HG03045 (cell line): ENCODE results near the gene MYL3.
"Not testable (repeated sequence)": the region's sequence is repeated elsewhere in the genome, so short reads cannot be mapped to it uniquely, and the experiment has no call there.

Source experiments
- ATAC-seq: cut with Tn5 transposase; IDR thresholded peaks from one replicate; pipeline ENCODE4 v1.9.1; 2021; ENCODE audit warnings: mild to moderate bottlenecking, moderate library complexity; ENCODE audit not compliant: unreplicated experiment

MYL3 gene

DNA sequence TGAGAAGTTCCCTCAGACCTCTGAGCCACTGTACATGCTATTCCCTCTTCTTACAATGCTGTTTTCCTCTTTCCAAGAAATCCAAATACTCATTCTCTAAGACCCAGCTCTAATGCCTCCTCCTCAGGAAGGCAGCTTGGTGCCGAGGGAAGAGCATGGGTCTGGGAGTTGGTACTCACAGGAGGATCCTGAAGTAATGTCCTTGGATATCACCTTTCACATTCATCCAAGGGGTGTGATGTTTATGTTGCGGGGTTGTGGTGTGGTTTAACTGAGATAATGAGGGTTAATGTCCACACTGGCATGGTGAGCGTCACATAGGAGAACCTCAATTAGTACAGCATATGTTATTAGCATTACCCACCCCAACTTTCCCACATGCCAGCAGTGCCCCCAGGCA, 31.9 kb downstream of the MYL3 start:
- ATAC-seq = no peak

- no peak for ATAC-seq
Measured at GRCh38 chr3:46830801-46831200, 32.4 kb downstream of the MYL3 start.

DNA sequence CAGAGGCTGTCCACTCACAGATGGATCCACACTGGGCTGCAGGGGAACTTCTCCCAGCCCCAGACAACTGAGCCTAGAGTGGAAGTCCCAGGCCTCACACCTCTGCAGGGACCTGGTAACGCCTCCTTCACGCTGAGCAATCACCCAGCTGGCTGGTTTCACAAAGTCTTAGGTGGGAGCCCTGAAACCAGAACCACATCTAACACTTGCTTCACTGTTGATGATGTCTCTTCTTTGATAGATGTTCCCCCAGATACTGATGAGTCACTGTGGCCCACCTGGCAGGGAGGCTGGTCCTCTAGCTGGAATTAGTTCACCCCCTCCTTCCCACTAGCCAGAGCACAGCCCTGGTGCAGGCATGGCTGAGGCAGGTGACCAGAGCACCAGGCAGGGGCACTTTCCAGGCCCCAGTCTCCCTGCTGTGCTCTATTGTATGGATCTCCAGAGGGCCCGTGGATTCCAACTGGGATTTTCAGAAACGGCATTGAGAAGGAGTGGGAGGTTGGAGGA, 33.5 kb downstream of the MYL3 start:
- peak; percentile 55 for ATAC-seq

DNA sequence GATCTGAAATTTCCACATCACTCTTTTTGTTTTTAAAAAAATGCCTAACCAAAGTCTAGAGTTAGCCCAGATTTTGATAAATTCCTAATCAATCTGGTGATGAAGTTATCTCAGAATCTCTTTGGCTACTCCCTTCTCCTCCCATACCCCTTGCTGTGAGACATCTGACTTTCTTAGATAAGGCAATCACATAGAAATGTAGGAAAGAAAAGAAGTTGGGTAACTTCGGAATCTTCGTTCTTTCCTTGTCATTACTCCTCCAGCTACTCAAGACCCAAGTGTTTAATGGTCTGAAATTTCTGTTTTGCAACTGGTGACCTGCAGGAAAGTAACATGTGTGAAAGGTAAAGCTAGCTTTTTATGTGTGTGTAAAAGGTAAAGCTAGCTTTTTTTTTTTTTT, 37.8 kb downstream of the MYL3 start:
- ATAC-seq = no peak

GRCh38 chr3:46824211-46824970, 38.9 kb downstream of the MYL3 start:
- no peak for ATAC-seq

DNA sequence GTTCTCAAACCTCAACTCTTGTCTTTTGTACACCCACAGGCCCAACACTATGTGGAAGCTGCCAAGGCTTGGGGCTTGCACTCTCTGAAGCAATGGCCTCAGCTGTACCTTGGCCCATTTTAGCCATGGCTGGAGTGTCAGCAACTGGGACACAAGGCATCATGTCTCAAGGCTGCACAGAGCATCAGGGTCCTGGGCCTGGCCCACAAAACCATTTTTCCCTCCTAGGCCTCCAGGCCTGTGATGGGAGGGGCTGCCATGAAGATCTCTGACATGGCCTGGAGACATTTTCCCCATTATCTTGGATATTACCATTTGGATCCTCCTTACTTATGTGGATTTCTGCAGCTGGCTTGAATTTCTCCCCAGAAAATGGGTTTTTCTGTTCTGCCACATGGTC, 39.9 kb downstream of the MYL3 start:
- not testable (repeated sequence) for ATAC-seq

- no peak for ATAC-seq
Measured at GRCh38 chr3:46821553-46821952, 41.7 kb downstream of the MYL3 start.

- ATAC-seq = no peak
Measured at GRCh38 chr3:46820852-46821251, 42.4 kb downstream of the MYL3 start.

DNA sequence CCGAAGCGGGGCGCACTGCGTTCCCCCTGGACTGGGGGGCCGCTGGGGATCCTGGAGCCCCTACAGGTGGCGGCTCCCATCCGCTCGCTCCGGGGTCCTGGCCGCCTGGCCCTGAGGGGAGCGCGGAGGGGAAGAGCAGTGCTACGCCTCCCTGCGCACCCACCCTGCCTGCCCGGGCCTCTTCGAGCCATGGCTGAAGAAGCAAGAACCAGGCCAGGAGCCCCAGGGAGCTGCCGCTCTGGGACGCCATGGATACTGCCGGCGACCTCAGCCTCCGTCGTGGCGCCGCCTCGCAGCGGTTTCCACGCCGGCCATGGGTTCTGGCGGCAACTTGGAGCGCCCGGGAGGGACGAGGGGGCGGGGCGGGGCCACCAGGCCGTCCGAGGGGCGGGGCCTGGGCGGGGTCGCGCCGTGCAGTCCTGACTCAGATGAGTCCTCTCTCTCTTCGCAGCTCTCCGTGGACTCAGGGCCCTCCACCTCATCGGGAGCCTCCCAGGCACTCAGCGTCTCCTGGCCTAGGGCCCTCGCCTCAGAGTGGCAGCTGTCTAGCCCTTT, 50.9 kb downstream of the MYL3 start:
- ATAC-seq = no peak

GRCh38 chr3:46811615-46812236, 51.5 kb downstream of the MYL3 start:
- no peak for ATAC-seq

- ATAC-seq = not testable (repeated sequence)
Measured at GRCh38 chr3:46808766-46809165, 54.5 kb downstream of the MYL3 start.
